Measurements from ENCODE around the gene NLGN3. TPM values are rescaled to one million over a fixed set of nuclear protein-coding genes. Genes with fewer than 3 reads are reported as not detected.

Gene NLGN3
- total RNA-seq, 2 experiments from 2014 or later: 0.57 to 1.3 TPM

DNA sequence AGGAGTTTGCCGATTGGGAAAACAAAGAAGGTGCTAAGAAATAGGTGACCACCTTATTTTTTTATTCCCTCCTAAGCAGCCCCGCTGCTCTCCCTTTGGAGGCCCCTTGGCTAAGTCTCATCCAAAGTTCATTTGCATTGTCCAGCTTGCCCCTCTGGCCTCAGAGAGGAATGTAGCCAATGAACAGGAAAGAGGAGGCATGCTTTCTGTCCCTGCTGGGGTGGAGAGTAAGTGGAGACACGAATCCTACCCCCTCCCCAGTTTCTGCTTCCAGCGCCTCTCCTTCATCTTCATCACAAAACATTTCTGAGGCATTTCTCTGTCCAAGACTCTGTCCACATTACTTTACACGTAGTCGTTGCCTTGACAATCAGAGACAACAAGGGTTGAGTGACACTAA is 38.7 kb downstream of the NLGN3 start:
- Histone ChIP-seq H3K4me1 (ENCODE audit: insufficient read depth, low read length, poor library complexity, severe bottlenecking) (peaks cover 26% of the 10 kb centered on the region), H4K20me1 (ENCODE audit: insufficient read depth, low read length) (no peaks in the 10 kb centered on the region), H3K9me3 (ENCODE audit: low read length) (no peaks in the 10 kb centered on the region), H3K79me2 (ENCODE audit: insufficient read depth, low read depth, low read length) (no peaks in the 10 kb centered on the region), H3K9me2 (ENCODE audit: insufficient read depth, low read length) (no peaks in the 10 kb centered on the region), H3K36me3 (ENCODE audit: insufficient read depth, low read length) (peaks cover 27% of the 10 kb centered on the region; the same call in 1 of the 2 replicates), H3K27ac (ENCODE audit: low read depth, low read length, poor library complexity, severe bottlenecking) (no peak overlapping the region), H3K4me3 (ENCODE audit: low read depth, low read length, poor library complexity, severe bottlenecking) (no peak overlapping the region), H2AFZ (ENCODE audit: low read length) (no peak overlapping the region), H3K4me2 (ENCODE audit: low read length) (no peak overlapping the region)
- ChIA-PET POLR2A (interaction anchor here (0.8 to 3.9 kb wide), 5 partner anchors 11 to 183 kb away, joined by 3 to 46 read pairs (median 8); partner anchors contain the start of genes TAF1 and ZMYM3), CTCF (ENCODE audit: unreplicated experiment) (interaction anchor here (1.1 kb wide), 1 partner anchor 16 kb away, joined by 3 read pairs; no protein-coding TSS in a partner anchor)
- TF ChIP-seq EZH2phosphoT487 (IDR thresholded peaks at IDR 0.05; ENCODE audit: borderline replicate concordance, low read depth, low read length): no peak
- TF ChIP-seq, protein P1, sequence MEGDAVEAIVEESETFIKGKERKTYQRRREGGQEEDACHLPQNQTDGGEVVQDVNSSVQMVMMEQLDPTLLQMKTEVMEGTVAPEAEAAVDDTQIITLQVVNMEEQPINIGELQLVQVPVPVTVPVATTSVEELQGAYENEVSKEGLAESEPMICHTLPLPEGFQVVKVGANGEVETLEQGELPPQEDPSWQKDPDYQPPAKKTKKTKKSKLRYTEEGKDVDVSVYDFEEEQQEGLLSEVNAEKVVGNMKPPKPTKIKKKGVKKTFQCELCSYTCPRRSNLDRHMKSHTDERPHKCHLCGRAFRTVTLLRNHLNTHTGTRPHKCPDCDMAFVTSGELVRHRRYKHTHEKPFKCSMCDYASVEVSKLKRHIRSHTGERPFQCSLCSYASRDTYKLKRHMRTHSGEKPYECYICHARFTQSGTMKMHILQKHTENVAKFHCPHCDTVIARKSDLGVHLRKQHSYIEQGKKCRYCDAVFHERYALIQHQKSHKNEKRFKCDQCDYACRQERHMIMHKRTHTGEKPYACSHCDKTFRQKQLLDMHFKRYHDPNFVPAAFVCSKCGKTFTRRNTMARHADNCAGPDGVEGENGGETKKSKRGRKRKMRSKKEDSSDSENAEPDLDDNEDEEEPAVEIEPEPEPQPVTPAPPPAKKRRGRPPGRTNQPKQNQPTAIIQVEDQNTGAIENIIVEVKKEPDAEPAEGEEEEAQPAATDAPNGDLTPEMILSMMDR (conservative IDR thresholded peaks at IDR 0.05; ENCODE audit: low read length): no peak
- no TSS peak for BruUV-seq (replicated peaks)
- intact Hi-C loops (cut with micrococcal nuclease; ENCODE audit: unreplicated experiment): loop anchor here (2.0 kb wide), 1 partner anchor 13 kb away; no protein-coding TSS in a partner anchor
- no peak for DNase-seq (ENCODE audit: low spot score)

DNA sequence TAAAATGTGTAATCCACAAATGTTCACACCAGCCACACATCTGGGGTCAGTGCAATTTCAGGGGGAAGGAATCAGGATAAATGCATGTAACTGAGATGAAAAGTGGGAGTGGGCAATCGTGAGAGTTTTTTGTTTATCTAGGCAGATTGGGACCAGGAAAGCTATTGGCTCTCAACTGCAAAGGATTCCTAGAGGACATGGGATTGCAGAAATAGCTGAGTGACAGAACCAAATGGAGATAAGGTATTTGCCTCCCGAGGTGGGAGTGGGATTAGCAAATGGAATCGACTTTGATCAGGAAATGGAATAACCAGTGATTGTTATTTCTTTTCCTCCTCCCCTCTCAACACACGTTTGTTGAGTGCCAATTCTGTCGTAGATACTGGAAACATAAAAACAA is 39.5 kb downstream of the NLGN3 start:
- intact Hi-C loops (cut with micrococcal nuclease; ENCODE audit: unreplicated experiment): no loop called here
- H3K4me1 ChIP-seq (ENCODE audit: insufficient read depth, low read length, poor library complexity, severe bottlenecking): peaks cover 22% of the 10 kb centered on the region
- no peaks in the 10 kb centered on the region for H3K79me2 ChIP-seq (ENCODE audit: insufficient read depth, low read depth, low read length)
- H3K36me3 ChIP-seq (ENCODE audit: insufficient read depth, low read length): peaks cover 26% of the 10 kb centered on the region; the same call in 1 of the 2 replicates
- POLR2A ChIA-PET: interaction anchor here (0.6 to 3.9 kb wide), 2 partner anchors 71 to 78 kb away, joined by 5 to 22 read pairs; partner anchors contain the start of gene ZMYM3
- DNase-seq (ENCODE audit: low spot score): no peak
- no peak overlapping the region for H2AFZ ChIP-seq (ENCODE audit: low read length)
- no peak for TF ChIP-seq EZH2phosphoT487 (IDR thresholded peaks at IDR 0.05; ENCODE audit: borderline replicate concordance, low read depth, low read length)
- TF ChIP-seq, protein P1 (conservative IDR thresholded peaks at IDR 0.05; ENCODE audit: low read length): no peak
- H4K20me1 ChIP-seq (ENCODE audit: insufficient read depth, low read length): no peaks in the 10 kb centered on the region
- no TSS peak for BruUV-seq (replicated peaks)
- no peak overlapping the region for H3K27ac ChIP-seq (ENCODE audit: low read depth, low read length, poor library complexity, severe bottlenecking)
- CTCF ChIA-PET (ENCODE audit: unreplicated experiment): no interaction called here
- H3K9me2 ChIP-seq (ENCODE audit: insufficient read depth, low read length): no peaks in the 10 kb centered on the region
- no peak overlapping the region for H3K4me3 ChIP-seq (ENCODE audit: low read depth, low read length, poor library complexity, severe bottlenecking)
- no peaks in the 10 kb centered on the region for H3K9me3 ChIP-seq (ENCODE audit: low read length)
- H3K4me2 ChIP-seq (ENCODE audit: low read length): no peak overlapping the region

DNA sequence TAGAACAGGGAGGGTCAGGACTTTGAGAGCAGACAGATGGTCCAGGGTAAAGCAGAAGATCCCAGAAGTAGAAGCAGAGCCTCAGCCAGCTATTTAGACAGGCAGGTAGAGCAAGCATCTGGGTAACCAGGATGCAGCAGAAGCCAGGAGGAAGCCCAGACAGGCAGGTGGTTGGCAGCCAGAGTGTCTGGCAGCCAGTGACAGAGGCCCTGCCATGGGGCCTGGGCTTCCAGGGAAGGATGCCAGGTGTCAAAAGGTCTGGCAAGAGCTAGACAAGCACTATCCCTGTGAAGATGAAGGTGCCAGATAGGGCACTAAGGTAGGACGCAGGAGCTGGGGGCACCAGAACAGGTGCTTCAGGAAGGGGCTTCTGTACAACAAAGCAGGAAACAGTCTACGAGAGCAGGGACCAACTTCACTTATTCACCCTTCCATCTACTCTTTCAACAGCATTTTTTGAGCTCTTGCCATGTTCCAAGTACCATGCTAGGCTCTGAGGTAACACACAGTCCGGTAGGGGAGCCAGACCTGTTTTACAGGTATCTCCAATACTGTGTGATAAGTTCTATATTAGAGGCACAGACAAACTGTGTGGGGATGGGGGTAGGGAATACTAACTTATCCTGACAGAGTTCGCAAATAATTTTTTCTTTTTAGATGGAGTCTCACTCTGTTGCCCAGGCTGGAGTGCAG is 40.3 kb downstream of the NLGN3 start:
- Histone ChIP-seq H2AFZ (ENCODE audit: low read length) (no peak overlapping the region), H3K27ac (ENCODE audit: low read depth, low read length, poor library complexity, severe bottlenecking) (no peak overlapping the region), H3K4me2 (ENCODE audit: low read length) (no peak overlapping the region), H3K4me1 (ENCODE audit: insufficient read depth, low read length, poor library complexity, severe bottlenecking) (peaks cover 20% of the 10 kb centered on the region), H3K9me2 (ENCODE audit: insufficient read depth, low read length) (no peaks in the 10 kb centered on the region), H3K79me2 (ENCODE audit: insufficient read depth, low read depth, low read length) (no peaks in the 10 kb centered on the region), H3K9me3 (ENCODE audit: low read length) (no peaks in the 10 kb centered on the region), H3K36me3 (ENCODE audit: insufficient read depth, low read length) (peaks cover 21% of the 10 kb centered on the region; the same call in 1 of the 2 replicates), H4K20me1 (ENCODE audit: insufficient read depth, low read length) (no peaks in the 10 kb centered on the region), H3K4me3 (ENCODE audit: low read depth, low read length, poor library complexity, severe bottlenecking) (no peak overlapping the region)
- CTCF ChIA-PET (ENCODE audit: unreplicated experiment): no interaction called here
- POLR2A ChIA-PET: interaction anchor here (0.6 kb wide), 1 partner anchor 77 kb away, joined by 5 read pairs; no protein-coding TSS in a partner anchor
- DNase-seq (ENCODE audit: low spot score): no peak
- intact Hi-C loops (cut with micrococcal nuclease; ENCODE audit: unreplicated experiment): no loop called here
- no TSS peak for BruUV-seq (replicated peaks)
- TF ChIP-seq, protein P1 (conservative IDR thresholded peaks at IDR 0.05; ENCODE audit: low read length): no peak
- no peak for TF ChIP-seq EZH2phosphoT487 (IDR thresholded peaks at IDR 0.05; ENCODE audit: borderline replicate concordance, low read depth, low read length)
